GM21576 (cell line): Measurements from ENCODE around the gene SNX20.

ENCODE experiments used
- ATAC-seq: cut with Tn5 transposase; IDR thresholded peaks from one replicate; pipeline ENCODE4 v1.9.1; 2021; ENCODE audit warnings: mild to moderate bottlenecking, moderate library complexity; ENCODE audit not compliant: unreplicated experiment

SNX20 gene

GRCh38 chr16:50637716-50638602, 43.2 kb downstream of the SNX20 start:
- no peak for ATAC-seq

DNA sequence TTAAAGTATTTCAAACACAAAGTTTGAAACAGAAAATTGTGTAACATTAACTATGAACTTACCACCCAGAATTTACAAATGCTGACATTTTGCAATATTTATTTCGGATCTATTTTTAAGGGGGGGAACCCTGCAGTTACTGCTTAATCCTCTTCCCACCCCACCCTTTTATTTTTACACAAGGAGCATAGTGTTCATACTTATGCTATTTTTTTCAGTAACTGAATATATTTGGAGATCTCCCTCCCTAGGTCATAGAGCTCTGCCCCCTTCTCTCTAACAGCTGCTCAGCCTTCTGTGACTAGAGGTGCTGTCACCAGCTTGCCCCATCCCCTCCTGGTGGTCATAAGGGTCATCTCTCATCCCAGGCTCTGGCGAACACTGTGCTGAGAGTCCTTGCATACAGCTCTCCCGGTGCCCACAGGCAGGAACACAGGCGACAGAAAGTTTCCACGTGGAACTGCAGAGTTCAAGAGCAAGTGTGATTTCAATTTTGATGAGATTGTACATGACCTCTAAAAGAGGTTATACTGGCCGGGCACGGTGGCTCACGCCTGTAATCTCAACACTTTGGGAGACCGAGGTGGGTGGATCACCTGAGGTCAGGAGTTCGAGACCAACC, 44.2 kb downstream of the SNX20 start:
- no peak for ATAC-seq

DNA sequence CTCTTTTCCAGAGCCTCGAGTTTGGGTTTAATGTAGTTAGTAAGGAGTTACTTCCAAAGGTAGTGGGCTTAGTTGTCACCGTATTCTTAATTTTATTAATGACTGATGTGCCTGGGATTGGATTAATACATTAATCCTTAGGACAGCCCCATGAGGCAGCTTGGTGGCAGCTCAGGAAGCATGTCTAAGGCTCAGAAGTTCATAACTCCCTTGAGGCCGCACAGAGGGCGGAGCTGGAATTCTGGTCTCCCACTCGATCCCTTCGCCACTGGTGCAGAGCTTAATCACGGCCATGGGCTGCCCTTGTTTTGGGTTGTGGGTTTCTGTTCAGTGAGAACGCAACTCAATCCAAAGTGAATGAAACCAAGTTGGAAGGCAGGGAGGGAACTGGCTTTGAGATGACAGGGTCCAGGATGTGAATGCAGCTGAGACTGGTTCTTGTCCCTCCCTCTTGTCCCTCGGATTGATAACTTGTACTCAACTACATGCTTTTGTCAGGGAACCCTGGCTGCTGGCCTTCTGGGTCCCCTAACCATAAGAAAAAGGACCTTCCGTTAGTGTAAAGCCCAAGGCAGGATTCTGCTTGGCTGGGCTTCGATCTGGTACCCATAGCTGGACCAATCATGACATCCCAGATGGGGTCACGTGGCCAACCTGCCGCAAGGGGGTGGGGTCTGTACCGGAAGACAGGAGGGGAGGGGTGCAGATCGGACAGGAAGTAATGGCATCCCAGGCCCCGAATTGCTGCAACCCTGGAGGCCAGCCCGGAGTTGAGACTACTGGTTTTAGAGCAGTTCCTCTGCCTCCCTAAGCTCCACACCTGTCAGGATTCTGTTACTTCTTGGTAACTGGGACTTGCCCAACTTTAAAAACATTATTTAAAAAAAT, 45.4 kb downstream of the SNX20 start:
- no peak for ATAC-seq

GRCh38 chr16:50634947-50635346, 46.2 kb downstream of the SNX20 start:
- no peak for ATAC-seq

DNA sequence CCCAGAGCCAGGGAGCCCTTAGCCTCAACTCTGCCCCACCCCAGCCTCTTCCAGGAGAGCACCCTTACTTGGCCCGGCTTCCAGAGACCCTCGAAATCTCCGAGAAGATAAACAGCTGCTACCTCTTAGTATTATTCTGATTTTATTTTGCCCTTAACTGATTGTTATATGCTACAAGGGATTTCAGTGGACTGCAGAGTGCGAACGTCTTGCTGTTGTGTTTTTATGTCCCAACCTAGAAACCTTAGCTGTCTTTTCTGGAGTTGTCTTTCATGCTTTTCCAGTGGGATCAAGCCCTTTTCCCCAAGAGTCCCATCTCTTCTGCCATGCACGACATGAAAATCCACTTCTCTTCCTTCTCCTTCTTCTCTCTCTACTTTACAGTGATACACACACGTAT, 47.0 kb downstream of the SNX20 start:
- no peak for ATAC-seq

DNA sequence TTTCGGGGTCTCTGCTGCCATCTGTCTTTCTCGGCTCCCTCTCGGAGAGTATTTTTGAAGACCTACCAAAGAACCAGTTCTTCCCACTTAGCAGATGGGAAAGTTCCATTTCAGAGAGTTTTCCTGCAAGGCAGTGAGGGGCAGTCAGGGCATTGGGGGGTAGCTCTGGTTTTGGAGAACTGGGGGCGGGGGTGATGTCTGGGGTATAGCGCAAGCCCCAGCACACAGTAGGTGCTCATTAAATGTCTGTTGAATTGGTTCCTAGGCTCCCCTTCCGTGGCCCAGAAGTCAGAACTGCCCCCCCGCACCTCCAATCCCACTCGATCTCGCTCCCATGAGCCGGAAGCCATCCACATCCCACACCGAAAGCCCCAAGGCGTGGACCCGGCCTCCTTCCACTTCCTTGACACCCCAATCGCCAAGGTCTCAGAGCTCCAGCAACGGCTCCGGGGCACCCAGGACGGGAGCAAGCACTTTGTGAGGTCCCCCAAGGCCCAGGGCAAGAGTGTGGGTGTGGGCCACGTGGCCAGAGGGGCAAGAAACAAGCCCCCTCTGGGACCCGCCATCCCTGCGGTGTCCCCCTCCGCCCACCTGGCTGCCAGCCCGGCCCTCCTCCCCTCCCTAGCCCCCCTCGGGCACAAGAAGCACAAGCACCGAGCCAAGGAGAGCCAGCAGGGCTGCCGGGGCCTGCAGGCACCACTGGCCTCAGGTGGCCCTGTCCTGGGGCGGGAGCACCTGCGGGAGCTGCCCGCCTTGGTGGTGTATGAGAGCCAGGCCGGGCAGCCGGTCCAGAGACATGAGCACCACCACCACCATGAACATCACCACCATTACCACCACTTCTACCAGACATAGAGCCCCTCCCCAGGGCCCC, 47.9 kb downstream of the SNX20 start:
- no peak for ATAC-seq

GRCh38 chr16:50631985-50632576, 49.0 kb downstream of the SNX20 start:
- no peak for ATAC-seq

DNA sequence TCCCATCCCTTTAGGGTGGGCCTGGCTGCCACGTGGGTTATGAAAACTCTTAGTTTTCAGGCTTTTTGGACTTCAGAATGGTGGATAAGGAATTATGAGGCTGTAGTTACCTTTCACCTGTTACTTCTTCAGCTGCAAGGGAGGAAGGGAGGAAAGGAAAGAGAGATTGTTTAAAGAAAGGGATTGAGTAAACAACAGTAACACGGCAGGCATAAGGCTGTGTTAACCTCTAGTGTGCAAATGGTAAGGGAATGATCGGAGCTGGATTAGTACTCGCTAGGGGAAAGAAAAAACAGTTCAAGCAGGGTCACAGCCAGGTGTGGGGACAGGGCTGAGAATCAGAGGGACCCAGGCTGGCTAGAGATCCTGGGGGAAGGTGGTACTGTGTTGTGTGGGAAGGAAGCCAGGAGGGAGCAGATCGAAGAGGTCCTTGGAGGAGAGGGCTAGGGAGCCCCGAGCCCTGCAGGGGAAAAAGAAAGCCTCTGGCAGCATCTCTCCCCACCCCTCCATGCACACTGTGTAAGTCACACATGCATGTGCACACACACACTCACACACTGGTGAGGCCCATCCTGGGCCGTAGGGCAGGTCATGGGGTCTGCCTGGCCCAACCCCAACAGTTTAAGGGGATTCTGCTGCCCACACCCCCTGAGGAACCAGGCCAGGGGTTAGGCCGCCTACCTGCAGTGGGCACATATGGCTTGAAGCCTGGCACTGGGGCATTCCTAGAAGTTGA, 49.7 kb downstream of the SNX20 start:
- ATAC-seq = no peak

DNA sequence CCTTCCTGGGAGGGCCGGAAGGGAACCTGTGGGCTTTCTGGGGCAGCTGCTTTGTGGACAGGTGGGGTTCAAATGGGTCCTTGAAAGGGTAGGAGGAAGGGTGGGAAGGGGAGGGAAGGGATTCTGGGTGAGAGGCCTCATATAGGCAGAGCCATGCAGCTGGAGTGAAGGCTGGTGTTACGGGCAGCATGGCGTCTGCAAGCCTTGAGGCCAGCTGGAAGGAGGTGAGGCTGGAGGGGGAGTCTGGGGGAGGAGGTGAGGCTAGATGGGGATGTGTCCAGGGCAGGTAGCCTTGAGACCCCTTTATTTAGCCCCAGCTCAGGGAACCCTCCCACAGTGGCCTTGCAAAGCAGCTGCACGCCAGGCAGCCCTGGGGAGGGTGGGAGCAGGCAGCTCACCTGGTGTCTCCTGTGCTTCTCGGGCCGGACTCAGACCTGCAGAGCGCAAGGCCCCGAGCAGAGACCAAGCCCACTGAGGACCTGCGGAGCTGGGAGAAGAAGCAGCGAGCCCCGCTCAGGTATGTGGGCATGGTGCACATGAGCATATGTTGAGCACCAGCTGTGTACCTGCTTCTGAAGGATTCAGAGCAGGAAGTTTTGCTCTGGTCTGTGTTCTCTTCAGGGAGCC, 50.6 kb downstream of the SNX20 start:
- ATAC-seq = no peak

GRCh38 chr16:50629334-50629733, 51.8 kb downstream of the SNX20 start:
- ATAC-seq = no peak

- no peak for ATAC-seq
These were observed 52.8 kb downstream of the SNX20 start for GRCh38 chr16:50628156-50628802.

GRCh38 chr16:50627419-50627818, 53.7 kb downstream of the SNX20 start:
- ATAC-seq = no peak

- no peak for ATAC-seq
These were observed 54.2 kb downstream of the SNX20 start for GRCh38 chr16:50626868-50627267.

- no peak for ATAC-seq
These were observed 55.7 kb downstream of the SNX20 start for GRCh38 chr16:50625374-50625773.

- ATAC-seq = no peak
These were observed 56.6 kb downstream of the SNX20 start for GRCh38 chr16:50624449-50624970.

- ATAC-seq = no peak
These were observed 58.3 kb downstream of the SNX20 start for GRCh38 chr16:50622643-50623369.

- no peak for ATAC-seq
These were observed 59.1 kb downstream of the SNX20 start for GRCh38 chr16:50622029-50622428.
